Gastrocnemius medialis (tissue), 4 donors: Measurements from ENCODE around the gene ASTN1. TPM values are rescaled to one million over a fixed set of nuclear protein-coding genes. Genes with fewer than 3 reads are reported as not detected.

ENCODE experiments used
- ATAC-seq, 2 donors: fragments of 150-250 bp; one replicate each; pipeline ENCODE4 v1.9.1; 2016
- DNase-seq, 2 donors: peaks; one replicate each; pipeline ENCODE4 v3.0.0-alpha.2; 2019
- H3K27ac ChIP-seq, 4 donors: fragments of 200-600 bp; sonication (generic); 1 replicate in 1 of 4; 2 replicates in 3 of 4; pipeline ENCODE4 v1.5.1; 2016 to 2018; ENCODE audit warnings: mild to moderate bottlenecking in 2 of 4, moderate library complexity in 1 of 4
- H3K27me3 ChIP-seq, 3 donors: fragments of 200-600 bp; sonication (generic) in 2 of 3; 1 replicate in 1 of 3; 2 replicates in 2 of 3; pipeline versions ENCODE4 v1.5.1 to v1.6.0; 2016 to 2019; ENCODE audit warnings: mild to moderate bottlenecking in 1 of 3, moderate library complexity in 1 of 3
- H3K36me3 ChIP-seq, 2 donors: fragments of 200-600 bp; sonication (generic) in 1 of 2; one replicate each; pipeline ENCODE4 v1.5.1; 2017 to 2018
- H3K4me1 ChIP-seq, 2 donors: fragments of 200-600 bp; sonication (generic) in 1 of 2; one replicate each; pipeline ENCODE4 v1.5.1; 2016 to 2017; ENCODE audit warnings: mild to moderate bottlenecking in 2 of 2
- H3K4me3 ChIP-seq, 4 donors: fragments of 200-600 bp; sonication (generic) in 3 of 4; 1 replicate in 1 of 4; 2 replicates in 3 of 4; pipeline ENCODE4 v1.5.1; 2016 to 2019; ENCODE audit warnings: mild to moderate bottlenecking in 2 of 4
- H3K9me3 ChIP-seq, 3 donors: fragments of 200-600 bp; sonication (generic) in 2 of 3; 1 replicate in 1 of 3; 2 replicates in 2 of 3; pipeline ENCODE4 v1.5.1; 2016 to 2019
- POLR2A ChIP-seq, 2 donors: fragments of 450-650 bp; IDR thresholded peaks; one replicate each; pipeline ENCODE4 v1.6.1; 2017; ENCODE audit warnings: antibody characterized with exemption in 2 of 2, mild to moderate bottlenecking in 2 of 2, moderate library complexity in 2 of 2
- in situ Hi-C, 4 donors: fragments of 200-750 bp; cut with MboI; loops; one replicate each; pipeline versions ENCODE4 v1.15.0 to v1.8.0; 2017; ENCODE audit warnings: low sequenced_read_pairs in 4 of 4
- intact Hi-C: fragments of 100-400 bp; cut with DNase I; formaldehyde crosslinking; loops from one replicate; pipeline ENCODE4 v1.15.1; 2023; ENCODE audit warnings: low total_unique reads
- total RNA-seq, 4 donors: library from RNA; depleted of rRNA; stranded (reverse); fragments of >200 nt; gene quantifications; one replicate each; pipeline versions ENCODE4 v1.1.0 to v1.2.3, GENCODE V29; 2016
- TF ChIP-seq, protein P1 (sequence below), 5 experiments: fragments of 450-650 bp in 3 of 5; fragments of 200-600 bp in 2 of 5; sonication (generic) in 2 of 5; IDR thresholded peaks in 4 of 5; conservative IDR thresholded peaks in 1 of 5; 1 replicate in 4 of 5; 2 replicates in 1 of 5; pipeline ENCODE4 v1.5.1; 2016 to 2019; ENCODE audit warnings: antibody characterized with exemption in 5 of 5, mild to moderate bottlenecking in 3 of 5, moderate library complexity in 3 of 5

The ASTN1 gene
- under 1 TPM in 2 of 4 donors, not detected in 2; 0.09 to 0.10 TPM for total RNA-seq

DNA sequence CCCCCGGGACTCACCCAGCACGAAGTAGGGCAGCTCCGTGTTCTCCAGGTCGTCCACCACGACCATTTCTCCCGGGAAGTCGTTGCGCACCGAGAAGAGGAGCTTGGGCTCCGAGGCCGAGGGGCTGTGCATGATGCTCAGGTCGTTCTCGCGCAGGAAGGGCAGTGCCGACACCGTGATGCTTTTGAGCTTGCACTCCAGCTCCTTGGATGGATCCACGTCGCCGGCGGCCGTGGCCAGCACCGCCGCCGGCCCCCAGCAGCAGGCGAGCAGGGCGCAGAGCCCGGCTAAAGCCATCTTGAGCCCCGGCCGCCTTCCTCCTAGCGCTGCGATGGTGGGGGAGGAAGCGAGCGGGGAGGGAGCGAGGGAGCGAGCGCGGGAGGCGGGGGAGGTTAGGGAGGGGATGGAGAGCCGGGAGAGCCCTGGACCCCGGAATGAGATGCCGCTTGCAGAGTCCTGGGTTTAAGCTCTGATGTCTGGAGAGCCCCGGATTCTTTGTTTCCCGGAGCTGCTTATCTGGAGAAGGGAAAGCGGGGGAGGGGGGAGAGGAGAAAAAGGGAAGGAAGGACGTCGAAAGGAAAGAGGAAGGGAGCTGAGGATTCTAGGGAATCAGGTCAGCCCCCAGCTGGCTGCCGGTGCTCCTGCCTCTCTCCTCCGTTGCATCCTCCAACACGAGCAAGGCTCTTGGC, at the start of gene ASTN1:
Gene ASTN1, minus strand, starts transcription at position 333 of the 689 bp plus-strand sequence. Its CDS starts 36 bp downstream, at position 297.
- Histone ChIP-seq H3K4me1 (peaks cover 0 to 4% of the 10 kb centered on the region in 2 donors), H3K27me3 (peaks cover 44 to 57% (median 46%) of the 10 kb centered on the region in 3 donors), H3K27ac (no peak within 1 kb of the TSS), H3K4me3 (peak within 1 kb of the TSS in 3 of 4 donors; percentile 26 to 29 (median 28)), H3K9me3 (no peaks in the 10 kb centered on the region), H3K36me3 (no peaks in the 10 kb centered on the region)
- intact Hi-C loops: no loop called here
- in situ Hi-C loops: no loop called here
- DNase-seq: no peak
- no peak for ATAC-seq
- no peak for TF ChIP-seq POLR2A (IDR thresholded peaks at IDR 0.05)
- TF ChIP-seq, protein P1, sequence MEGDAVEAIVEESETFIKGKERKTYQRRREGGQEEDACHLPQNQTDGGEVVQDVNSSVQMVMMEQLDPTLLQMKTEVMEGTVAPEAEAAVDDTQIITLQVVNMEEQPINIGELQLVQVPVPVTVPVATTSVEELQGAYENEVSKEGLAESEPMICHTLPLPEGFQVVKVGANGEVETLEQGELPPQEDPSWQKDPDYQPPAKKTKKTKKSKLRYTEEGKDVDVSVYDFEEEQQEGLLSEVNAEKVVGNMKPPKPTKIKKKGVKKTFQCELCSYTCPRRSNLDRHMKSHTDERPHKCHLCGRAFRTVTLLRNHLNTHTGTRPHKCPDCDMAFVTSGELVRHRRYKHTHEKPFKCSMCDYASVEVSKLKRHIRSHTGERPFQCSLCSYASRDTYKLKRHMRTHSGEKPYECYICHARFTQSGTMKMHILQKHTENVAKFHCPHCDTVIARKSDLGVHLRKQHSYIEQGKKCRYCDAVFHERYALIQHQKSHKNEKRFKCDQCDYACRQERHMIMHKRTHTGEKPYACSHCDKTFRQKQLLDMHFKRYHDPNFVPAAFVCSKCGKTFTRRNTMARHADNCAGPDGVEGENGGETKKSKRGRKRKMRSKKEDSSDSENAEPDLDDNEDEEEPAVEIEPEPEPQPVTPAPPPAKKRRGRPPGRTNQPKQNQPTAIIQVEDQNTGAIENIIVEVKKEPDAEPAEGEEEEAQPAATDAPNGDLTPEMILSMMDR (IDR thresholded peaks at IDR 0.05 in 4 of 5, conservative IDR thresholded peaks at IDR 0.05 in 1 of 5): no peak

DNA sequence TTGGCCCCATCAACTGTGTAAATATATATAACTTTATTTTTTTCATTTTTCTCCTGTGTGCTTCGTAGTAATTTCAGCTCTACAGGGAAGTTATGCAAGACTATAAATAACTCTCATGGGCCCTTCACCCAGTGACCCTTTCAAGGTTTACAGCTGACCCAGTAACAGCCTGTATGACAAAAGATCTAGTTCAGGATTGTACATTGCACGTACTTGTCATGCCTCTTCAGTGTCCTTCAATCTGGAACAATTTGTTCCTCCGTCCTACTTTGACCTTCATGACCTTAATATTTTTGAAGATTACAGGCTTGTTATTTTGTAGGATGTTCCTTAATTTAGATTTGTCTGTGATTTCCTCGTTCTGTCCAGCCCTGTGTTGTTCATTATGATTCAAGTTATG, 46.7 kb upstream of the ASTN1 start:
- TF ChIP-seq POLR2A (IDR thresholded peaks at IDR 0.05): no peak
- TF ChIP-seq, protein P1 (IDR thresholded peaks at IDR 0.05 in 4 of 5, conservative IDR thresholded peaks at IDR 0.05 in 1 of 5): no peak
- no peak for DNase-seq
- Histone ChIP-seq H3K9me3 (no peaks in the 10 kb centered on the region), H3K4me1 (peaks cover 4 to 10% of the 10 kb centered on the region in 2 donors), H3K27ac (no peak overlapping the region), H3K27me3 (no peaks in the 10 kb centered on the region), H3K4me3 (no peak overlapping the region), H3K36me3 (no peaks in the 10 kb centered on the region)
- in situ Hi-C loops (no loop called here), intact Hi-C loops (no loop called here)
- ATAC-seq: no peak

DNA sequence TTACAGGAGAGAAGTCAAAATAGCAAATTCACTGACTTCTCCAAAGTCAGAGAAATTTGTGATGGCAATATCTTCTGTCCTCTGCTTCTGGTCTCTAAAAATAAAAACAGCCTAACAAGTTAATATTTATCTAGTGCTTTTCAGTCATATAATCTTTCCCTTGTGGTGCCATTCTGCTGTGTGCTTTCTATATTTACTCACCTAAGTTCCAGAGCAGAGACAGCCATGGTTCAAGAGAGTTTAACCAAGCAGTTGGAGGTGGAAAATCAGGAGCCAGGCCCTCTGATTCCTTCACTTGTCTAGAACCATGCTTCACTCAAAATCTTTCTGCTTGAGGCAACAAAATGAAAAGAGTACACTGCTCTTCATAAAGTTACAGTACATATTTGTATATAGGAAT, 45.6 kb upstream of the ASTN1 start:
- no peaks in the 10 kb centered on the region for H3K36me3 ChIP-seq
- no peak for DNase-seq
- TF ChIP-seq, protein P1 (IDR thresholded peaks at IDR 0.05 in 4 of 5, conservative IDR thresholded peaks at IDR 0.05 in 1 of 5): no peak
- TF ChIP-seq POLR2A (IDR thresholded peaks at IDR 0.05): no peak
- intact Hi-C loops: no loop called here
- peaks cover 4 to 10% of the 10 kb centered on the region in 2 donors for H3K4me1 ChIP-seq
- ATAC-seq: no peak
- H3K27ac ChIP-seq: peak overlapping the region in 1 of 4 donors; percentile 46
- no peaks in the 10 kb centered on the region for H3K27me3 ChIP-seq
- H3K9me3 ChIP-seq: no peaks in the 10 kb centered on the region
- in situ Hi-C loops: no loop called here
- no peak overlapping the region for H3K4me3 ChIP-seq

DNA sequence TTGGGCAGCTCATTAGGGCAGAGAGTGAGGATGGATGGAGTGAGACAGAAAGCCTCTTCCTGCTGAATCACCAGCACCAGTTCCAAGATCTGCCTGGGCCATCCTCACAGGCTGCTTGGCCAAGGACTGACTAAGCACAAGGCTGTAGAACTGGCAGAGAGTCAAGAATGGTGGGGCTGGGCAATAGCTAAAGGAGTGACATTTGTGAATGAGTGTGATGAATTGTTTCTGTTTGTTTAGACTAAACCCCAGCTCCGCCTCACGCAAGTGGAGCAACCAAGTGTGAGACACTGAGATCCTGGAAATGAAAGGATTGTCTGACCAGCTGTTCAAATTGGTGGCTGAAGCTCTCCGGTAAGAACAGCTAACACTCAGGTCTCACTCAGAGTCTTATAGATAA, 44.8 kb upstream of the ASTN1 start:
- Histone ChIP-seq H3K4me1 (peaks cover 4 to 10% of the 10 kb centered on the region in 2 donors), H3K27me3 (no peaks in the 10 kb centered on the region), H3K4me3 (no peak overlapping the region), H3K9me3 (no peaks in the 10 kb centered on the region), H3K27ac (peak overlapping the region in 3 of 4 donors; percentile 4 to 46 (median 45)), H3K36me3 (no peaks in the 10 kb centered on the region)
- intact Hi-C loops: no loop called here
- peak; percentile 97 to 98 for ATAC-seq
- DNase-seq: peak; percentile 82 to 85
- in situ Hi-C loops: no loop called here
- TF ChIP-seq, protein P1 (IDR thresholded peaks at IDR 0.05 in 4 of 5, conservative IDR thresholded peaks at IDR 0.05 in 1 of 5): no peak
- TF ChIP-seq POLR2A (IDR thresholded peaks at IDR 0.05): no peak
